ENCODE data around the gene ARRB1. TPM values are rescaled to one million over a fixed set of nuclear protein-coding genes. Genes with fewer than 3 reads are reported as not detected.
A peak's percentile ranks its signal among the peaks of the same experiment; 100 is the strongest.
"Not testable (repeated sequence)": the region's sequence is repeated elsewhere in the genome, so short reads cannot be mapped to it uniquely, and the experiment has no call there.

ARRB1 gene
- polyA plus RNA-seq, 1 donor: 16.2 TPM

- DNase-seq (ENCODE audit: low read depth): no peak
Measured at GRCh38 chr11:75324189-75324588, 27.3 kb downstream of the ARRB1 start.

- no peak for DNase-seq (ENCODE audit: low read depth)
Measured at GRCh38 chr11:75323609-75324008, 27.9 kb downstream of the ARRB1 start.

- DNase-seq (ENCODE audit: low read depth): no peak
Measured at GRCh38 chr11:75320643-75321042, 30.8 kb downstream of the ARRB1 start.

GRCh38 chr11:75320046-75320618 lies 31.3 kb downstream of the ARRB1 start:
- DNase-seq (ENCODE audit: low read depth): no peak

- no peak for DNase-seq (ENCODE audit: low read depth)
Measured at GRCh38 chr11:75319035-75319877, 32.2 kb downstream of the ARRB1 start.

GRCh38 chr11:75317446-75318122 lies 33.9 kb downstream of the ARRB1 start:
- no peak for DNase-seq (ENCODE audit: low read depth)

GRCh38 chr11:75315439-75315805 lies 36.0 kb downstream of the ARRB1 start:
- DNase-seq (ENCODE audit: low read depth): no peak

GRCh38 chr11:75314771-75315438 lies 36.6 kb downstream of the ARRB1 start:
- DNase-seq (ENCODE audit: low read depth): no peak

GRCh38 chr11:75313513-75314272 lies 37.8 kb downstream of the ARRB1 start:
- peak; percentile 40 for DNase-seq (ENCODE audit: low read depth)

- no peak for DNase-seq (ENCODE audit: low read depth)
Measured at GRCh38 chr11:75312346-75312745, 39.1 kb downstream of the ARRB1 start.

- DNase-seq (ENCODE audit: low read depth): peak; percentile 73
Measured at GRCh38 chr11:75311858-75312288, 39.6 kb downstream of the ARRB1 start.

GRCh38 chr11:75308986-75309385 lies 42.5 kb downstream of the ARRB1 start:
- DNase-seq (ENCODE audit: low read depth): no peak

GRCh38 chr11:75308116-75308515 lies 43.3 kb downstream of the ARRB1 start:
- no peak for DNase-seq (ENCODE audit: low read depth)

- no peak for DNase-seq (ENCODE audit: low read depth)
Measured at GRCh38 chr11:75307058-75307457, 44.4 kb downstream of the ARRB1 start.

- DNase-seq (ENCODE audit: low read depth): no peak
Measured at GRCh38 chr11:75306529-75306928, 44.9 kb downstream of the ARRB1 start.

GRCh38 chr11:75305993-75306392 lies 45.5 kb downstream of the ARRB1 start:
- no peak for DNase-seq (ENCODE audit: low read depth)

- no peak for DNase-seq (ENCODE audit: low read depth)
Measured at GRCh38 chr11:75305452-75305851, 46.0 kb downstream of the ARRB1 start.

GRCh38 chr11:75304941-75305340 lies 46.5 kb downstream of the ARRB1 start:
- not testable (repeated sequence) for DNase-seq (ENCODE audit: low read depth)

GRCh38 chr11:75303544-75304224 lies 47.8 kb downstream of the ARRB1 start:
- no peak for DNase-seq (ENCODE audit: low read depth)

- no peak for DNase-seq (ENCODE audit: low read depth)
Measured at GRCh38 chr11:75302371-75302770, 49.1 kb downstream of the ARRB1 start.
